Astrocyte (in vitro differentiated cells and primary cell): Measurements from ENCODE around the gene RNF166. TPM values are rescaled to one million over a fixed set of nuclear protein-coding genes. Genes with fewer than 3 reads are reported as not detected.

Experiments used
- DNase-seq: peaks from one replicate; pipeline ENCODE4 v3.0.0-alpha.2; 2010; ENCODE audit warnings: low read depth
- FAIRE-seq: peaks from 2 replicates; lab custom pipeline; 2011; peaks lifted over from hg19 to GRCh38; lab: Jason Lieb, UNC
- H2AFZ ChIP-seq: 2 replicates; pipeline ENCODE4 v1.6.0; 2012; ENCODE audit warnings: low read depth, low read length, inconsistent platforms
- H3K27ac ChIP-seq: 2 replicates; pipeline ENCODE4 v1.5.1; 2011; ENCODE audit warnings: low read depth, low read length, inconsistent platforms
- H3K27me3 ChIP-seq: 2 replicates; pipeline ENCODE4 v1.6.0; 2011; ENCODE audit warnings: low read length, inconsistent platforms; ENCODE audit not compliant: insufficient read depth
- H3K36me3 ChIP-seq: 2 replicates; pipeline ENCODE4 v1.5.1; 2011; ENCODE audit warnings: low read length, inconsistent platforms; ENCODE audit not compliant: insufficient read depth
- H3K4me1 ChIP-seq: 2 replicates; pipeline ENCODE4 v1.5.1; 2011; ENCODE audit warnings: low read length, inconsistent platforms; ENCODE audit not compliant: insufficient read depth
- H3K4me2 ChIP-seq: 2 replicates; pipeline ENCODE4 v1.6.0; 2012; ENCODE audit warnings: low read length, inconsistent platforms
- H3K4me3 ChIP-seq: 2 replicates; pipeline ENCODE4 v1.5.1; 2011; ENCODE audit warnings: low read depth, mild to moderate bottlenecking, low read length, inconsistent platforms; ENCODE audit not compliant: insufficient read depth
- H3K79me2 ChIP-seq: 2 replicates; pipeline ENCODE4 v1.6.0; 2012; ENCODE audit warnings: mild to moderate bottlenecking, low read length, inconsistent platforms; ENCODE audit not compliant: insufficient read depth
- H3K9ac ChIP-seq: 2 replicates; pipeline ENCODE4 v1.6.0; 2012; ENCODE audit warnings: mild to moderate bottlenecking, low read length, inconsistent platforms
- H3K9me3 ChIP-seq: 2 replicates; pipeline ENCODE4 v1.5.1; 2012; ENCODE audit warnings: low read depth, mild to moderate bottlenecking, low read length, inconsistent platforms; ENCODE audit not compliant: insufficient read depth
- H4K20me1 ChIP-seq: 2 replicates; pipeline ENCODE4 v1.6.0; 2012; ENCODE audit warnings: low read length, inconsistent platforms; ENCODE audit not compliant: insufficient read depth
- H3K27ac Mint-ChIP-seq: one replicate; pipeline ENCODE4 v1.8.0; 2021; ENCODE audit warnings: mild to moderate bottlenecking, mixed read lengths; ENCODE audit not compliant: unreplicated experiment
- H3K27me3 Mint-ChIP-seq: one replicate; pipeline ENCODE4 v1.8.0; 2021; ENCODE audit warnings: low read depth, mixed read lengths; ENCODE audit not compliant: unreplicated experiment
- H3K36me3 Mint-ChIP-seq: one replicate; pipeline ENCODE4 v1.8.0; 2021; ENCODE audit warnings: low read depth, mixed read lengths; ENCODE audit not compliant: unreplicated experiment
- H3K4me1 Mint-ChIP-seq: one replicate; pipeline ENCODE4 v1.8.0; 2021; ENCODE audit warnings: low read depth, mixed read lengths; ENCODE audit not compliant: unreplicated experiment
- H3K4me3 Mint-ChIP-seq: one replicate; pipeline ENCODE4 v1.8.0; 2021; ENCODE audit warnings: mild to moderate bottlenecking, moderate library complexity, mixed read lengths; ENCODE audit not compliant: unreplicated experiment
- H3K9me3 Mint-ChIP-seq: one replicate; pipeline ENCODE4 v1.8.0; 2021; ENCODE audit warnings: mild to moderate bottlenecking, mixed read lengths; ENCODE audit not compliant: unreplicated experiment
- EZH2 ChIP-seq: IDR thresholded peaks from 2 replicates; pipeline ENCODE4 v1.6.1; 2012; ENCODE audit warnings: mild to moderate bottlenecking, low read length, inconsistent platforms; ENCODE audit not compliant: insufficient read depth
- total RNA-seq: library from RNA; stranded (reverse); gene quantifications from 2 replicates; pipeline ENCODE4 v1.2.1, GENCODE V29; 2021
- TF ChIP-seq, protein P1 (sequence below): IDR thresholded peaks from 2 replicates; pipeline ENCODE4 v1.5.1; 2011; ENCODE audit warnings: low read depth, mild to moderate bottlenecking, inconsistent platforms, low read length, moderate library complexity; ENCODE audit not compliant: insufficient read depth

The RNF166 gene
- total RNA-seq, 1 donor from 2014 or later = 15.4 TPM

DNA sequence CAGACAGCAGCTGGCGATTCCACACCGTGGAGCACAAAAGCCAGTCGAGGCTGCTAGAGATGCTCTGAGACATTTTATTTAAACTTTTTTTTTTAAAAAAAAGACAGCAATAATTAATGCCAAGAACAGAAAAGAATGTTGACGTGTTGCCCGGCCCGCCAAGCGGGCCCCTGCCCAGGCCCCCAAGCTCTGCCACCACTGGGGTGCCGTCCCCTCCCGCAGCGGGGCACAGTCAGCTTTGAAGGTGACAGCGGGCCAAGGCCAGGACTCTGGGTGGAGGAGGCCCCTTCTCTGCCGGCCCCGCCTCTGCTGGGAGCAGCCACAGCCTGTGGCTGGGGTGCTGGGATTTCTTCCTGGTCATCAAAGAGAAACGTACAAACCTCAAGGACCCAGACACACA, 9.8 kb downstream of the RNF166 start:
- no peak overlapping the region for H3K4me3 Mint-ChIP-seq
- DNase-seq (no peak), FAIRE-seq (no peak)
- Histone ChIP-seq H3K4me1 (peaks cover 11% of the 10 kb centered on the region), H3K79me2 (peaks cover 11% of the 10 kb centered on the region), H3K27me3 (no peaks in the 10 kb centered on the region), H3K9me3 (no peaks in the 10 kb centered on the region), H3K4me3 (no peak overlapping the region), H4K20me1 (no peaks in the 10 kb centered on the region), H3K9ac (no peak overlapping the region), H3K36me3 (no peaks in the 10 kb centered on the region), H3K4me2 (no peak overlapping the region), H3K27ac (no peak overlapping the region), H2AFZ (no peak overlapping the region)
- H3K9me3 Mint-ChIP-seq = no peaks in the 10 kb centered on the region
- H3K27ac Mint-ChIP-seq = no peak overlapping the region
- peaks cover 4% of the 10 kb centered on the region for H3K27me3 Mint-ChIP-seq
- TF ChIP-seq, protein P1, sequence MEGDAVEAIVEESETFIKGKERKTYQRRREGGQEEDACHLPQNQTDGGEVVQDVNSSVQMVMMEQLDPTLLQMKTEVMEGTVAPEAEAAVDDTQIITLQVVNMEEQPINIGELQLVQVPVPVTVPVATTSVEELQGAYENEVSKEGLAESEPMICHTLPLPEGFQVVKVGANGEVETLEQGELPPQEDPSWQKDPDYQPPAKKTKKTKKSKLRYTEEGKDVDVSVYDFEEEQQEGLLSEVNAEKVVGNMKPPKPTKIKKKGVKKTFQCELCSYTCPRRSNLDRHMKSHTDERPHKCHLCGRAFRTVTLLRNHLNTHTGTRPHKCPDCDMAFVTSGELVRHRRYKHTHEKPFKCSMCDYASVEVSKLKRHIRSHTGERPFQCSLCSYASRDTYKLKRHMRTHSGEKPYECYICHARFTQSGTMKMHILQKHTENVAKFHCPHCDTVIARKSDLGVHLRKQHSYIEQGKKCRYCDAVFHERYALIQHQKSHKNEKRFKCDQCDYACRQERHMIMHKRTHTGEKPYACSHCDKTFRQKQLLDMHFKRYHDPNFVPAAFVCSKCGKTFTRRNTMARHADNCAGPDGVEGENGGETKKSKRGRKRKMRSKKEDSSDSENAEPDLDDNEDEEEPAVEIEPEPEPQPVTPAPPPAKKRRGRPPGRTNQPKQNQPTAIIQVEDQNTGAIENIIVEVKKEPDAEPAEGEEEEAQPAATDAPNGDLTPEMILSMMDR = no peak
- no peak for TF ChIP-seq EZH2
- H3K36me3 Mint-ChIP-seq = peaks cover 8% of the 10 kb centered on the region
- H3K4me1 Mint-ChIP-seq = peaks cover 4% of the 10 kb centered on the region

DNA sequence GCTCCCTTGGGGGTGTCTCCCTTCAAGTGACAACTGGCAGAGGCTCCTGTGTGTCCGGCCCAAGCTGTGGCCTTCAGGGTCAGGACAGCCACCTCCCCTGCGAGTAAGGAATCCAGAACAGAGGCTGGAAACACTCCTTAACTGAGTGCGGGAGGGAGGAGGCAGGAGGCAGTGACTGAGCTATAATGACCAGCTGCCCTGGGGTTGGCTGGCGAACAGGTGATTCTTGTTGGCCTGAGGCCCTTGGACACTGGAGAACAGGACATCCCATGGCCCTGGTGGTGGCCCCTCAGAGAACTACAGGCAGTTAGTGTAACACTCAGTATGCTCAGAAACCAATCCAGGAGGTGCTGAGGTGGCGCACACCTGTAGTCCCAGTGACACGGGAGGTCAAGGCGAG, 10.5 kb downstream of the RNF166 start:
- DNase-seq (no peak), FAIRE-seq (no peak)
- Mint-ChIP-seq H3K27ac (no peak overlapping the region), H3K9me3 (no peaks in the 10 kb centered on the region), H3K36me3 (peaks cover 8% of the 10 kb centered on the region), H3K27me3 (peaks cover 9% of the 10 kb centered on the region), H3K4me1 (peaks cover 4% of the 10 kb centered on the region), H3K4me3 (no peak overlapping the region)
- H4K20me1 ChIP-seq = no peaks in the 10 kb centered on the region
- peaks cover 7% of the 10 kb centered on the region for H3K79me2 ChIP-seq
- no peaks in the 10 kb centered on the region for H3K9me3 ChIP-seq
- no peaks in the 10 kb centered on the region for H3K27me3 ChIP-seq
- H3K4me3 ChIP-seq = no peak overlapping the region
- no peak overlapping the region for H3K27ac ChIP-seq
- no peaks in the 10 kb centered on the region for H3K36me3 ChIP-seq
- no peak overlapping the region for H3K9ac ChIP-seq
- H2AFZ ChIP-seq = no peak overlapping the region
- TF ChIP-seq EZH2 = no peak
- TF ChIP-seq, protein P1 = no peak
- H3K4me1 ChIP-seq = peaks cover 6% of the 10 kb centered on the region
- no peak overlapping the region for H3K4me2 ChIP-seq

DNA sequence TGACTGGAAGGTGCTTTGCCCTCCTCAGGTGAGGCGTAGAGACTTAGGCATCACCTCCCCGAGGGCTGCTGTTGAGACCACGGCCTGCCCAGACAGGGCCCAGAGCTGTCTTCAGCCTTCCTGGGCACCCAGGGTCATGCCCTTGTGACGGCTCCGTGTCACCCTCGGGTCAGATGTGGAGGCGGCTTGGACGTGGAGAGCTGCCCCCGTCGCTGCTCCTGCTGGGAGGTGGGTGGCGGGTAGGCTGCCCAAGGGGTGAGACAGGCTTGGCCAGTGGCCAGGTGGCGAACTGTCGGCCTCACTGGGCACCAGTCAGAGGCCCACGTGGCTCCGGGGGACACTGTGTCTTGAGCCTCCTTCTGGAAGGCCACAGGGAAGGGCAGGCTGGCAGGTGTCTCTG, 11.0 kb downstream of the RNF166 start:
- no peak for DNase-seq
- H3K27me3 Mint-ChIP-seq = peaks cover 15% of the 10 kb centered on the region
- H3K36me3 Mint-ChIP-seq = peaks cover 8% of the 10 kb centered on the region
- FAIRE-seq = no peak
- Histone ChIP-seq H3K79me2 (peaks cover 3% of the 10 kb centered on the region), H3K4me2 (no peak overlapping the region), H3K4me1 (peaks cover under 1% of the 10 kb centered on the region), H3K36me3 (no peaks in the 10 kb centered on the region), H3K4me3 (no peak overlapping the region), H4K20me1 (no peaks in the 10 kb centered on the region), H3K9me3 (no peaks in the 10 kb centered on the region), H3K27ac (no peak overlapping the region), H3K27me3 (no peaks in the 10 kb centered on the region), H3K9ac (no peak overlapping the region), H2AFZ (no peak overlapping the region)
- TF ChIP-seq, protein P1 = no peak
- TF ChIP-seq EZH2 = no peak
- no peaks in the 10 kb centered on the region for H3K9me3 Mint-ChIP-seq
- H3K4me1 Mint-ChIP-seq = peaks cover 1% of the 10 kb centered on the region
- no peak overlapping the region for H3K4me3 Mint-ChIP-seq
- no peak overlapping the region for H3K27ac Mint-ChIP-seq
